HepG2 (cell line): ENCODE results near the gene TMEM214. TPM values are rescaled to one million over a fixed set of nuclear protein-coding genes. Genes with fewer than 3 reads are reported as not detected.

Source experiments
- BCL3 ChIP-seq: sonication (generic); formaldehyde crosslinking; IDR thresholded peaks from 2 replicates; pipeline ENCODE4 v1.5.1; 2020; ENCODE audit warnings: mild to moderate bottlenecking, missing genetic modification reagents, moderate library complexity
- BORCS8-MEF2B ChIP-seq: sonication (generic); formaldehyde crosslinking; IDR thresholded peaks from 2 replicates; pipeline ENCODE4 v1.8.0; 2022; ENCODE audit warnings: mild to moderate bottlenecking, missing genetic modification reagents
- CSRNP1 ChIP-seq: sonication (generic); formaldehyde crosslinking; IDR thresholded peaks from 2 replicates; pipeline ENCODE4 v1.8.1; 2023; ENCODE audit warnings: mild to moderate bottlenecking, missing genetic modification reagents
- ERF ChIP-seq: IDR thresholded peaks from 2 replicates; pipeline ENCODE4 v1.6.1; 2018; ENCODE audit warnings: missing biosample characterization, missing genetic modification reagents
- HOXA7 ChIP-seq: sonication (generic); formaldehyde crosslinking; IDR thresholded peaks from 2 replicates; pipeline ENCODE4 v1.8.1; 2022; ENCODE audit warnings: mild to moderate bottlenecking, missing genetic modification reagents, moderate library complexity
- KDM6A ChIP-seq: IDR thresholded peaks from 2 replicates; pipeline ENCODE4 v1.6.1; 2016; ENCODE audit warnings: low read depth
- KMT2A ChIP-seq: sonication (generic); formaldehyde crosslinking; IDR thresholded peaks from 2 replicates; pipeline ENCODE4 v1.4.0; 2020; ENCODE audit warnings: missing genetic modification reagents
- MYC ChIP-seq: sonication (generic); formaldehyde crosslinking; IDR thresholded peaks from 2 replicates; pipeline ENCODE4 v1.9.0; 2021; ENCODE audit warnings: missing genetic modification reagents, borderline replicate concordance
- NFE2 ChIP-seq: sonication (generic); formaldehyde crosslinking; IDR thresholded peaks from 2 replicates; pipeline ENCODE4 v1.4.0; 2020; ENCODE audit warnings: missing genetic modification reagents
- NFYB ChIP-seq: sonication (generic); formaldehyde crosslinking; IDR thresholded peaks from 2 replicates; pipeline ENCODE4 v1.4.0; 2020; ENCODE audit warnings: missing genetic modification reagents
- PAWR ChIP-seq: sonication (generic); formaldehyde crosslinking; IDR thresholded peaks from 2 replicates; pipeline ENCODE4 v1.4.0; 2020; ENCODE audit warnings: missing genetic modification reagents, mild to moderate bottlenecking, borderline replicate concordance
- POLR2AphosphoS2 ChIP-seq: IDR thresholded peaks from 2 replicates; pipeline ENCODE4 v1.6.1; 2011; ENCODE audit warnings: low read depth, low read length, improper control_type of control experiment
- POLR2AphosphoS5 ChIP-seq: IDR thresholded peaks from 2 replicates; pipeline ENCODE4 v1.6.1; 2012; ENCODE audit warnings: low read depth, low read length
- RFXAP ChIP-seq: sonication (generic); formaldehyde crosslinking; IDR thresholded peaks from 2 replicates; pipeline ENCODE4 v1.4.0; 2020; ENCODE audit warnings: missing genetic modification reagents, borderline replicate concordance
- TBL1XR1 ChIP-seq: fragments of 150-350 bp; IDR thresholded peaks from 2 replicates; pipeline ENCODE4 v1.6.1; 2014; ENCODE audit warnings: borderline replicate concordance, low read length; ENCODE audit not compliant: partially characterized antibody
- ZBTB2 ChIP-seq: sonication (generic); formaldehyde crosslinking; IDR thresholded peaks from 2 replicates; pipeline ENCODE4 v1.8.0; 2022; ENCODE audit warnings: low read depth, missing genetic modification reagents
- ZC3H13 ChIP-seq: sonication (generic); formaldehyde crosslinking; IDR thresholded peaks from 2 replicates; pipeline ENCODE4 v1.8.1; 2023; ENCODE audit warnings: mild to moderate bottlenecking, missing genetic modification reagents, moderate library complexity
- ZMAT3 ChIP-seq: sonication (generic); formaldehyde crosslinking; conservative IDR thresholded peaks from 2 replicates; pipeline ENCODE4 v1.7.0; 2021; ENCODE audit warnings: missing genetic modification reagents
- ZMYM3 ChIP-seq: sonication (generic); formaldehyde crosslinking; IDR thresholded peaks from 2 replicates; pipeline ENCODE4 v1.5.1; 2020; ENCODE audit warnings: mild to moderate bottlenecking, missing genetic modification reagents
- ZNF33A ChIP-seq: sonication (generic); formaldehyde crosslinking; IDR thresholded peaks from 2 replicates; pipeline ENCODE4 v1.5.1; 2020; ENCODE audit warnings: missing genetic modification reagents, mild to moderate bottlenecking, moderate library complexity, borderline replicate concordance
- ZNF354B ChIP-seq: sonication (generic); formaldehyde crosslinking; IDR thresholded peaks from 2 replicates; pipeline ENCODE4 v1.8.0; 2022; ENCODE audit warnings: mild to moderate bottlenecking, missing genetic modification reagents
- ZNF383 ChIP-seq: sonication (generic); formaldehyde crosslinking; IDR thresholded peaks from 2 replicates; pipeline ENCODE4 v1.4.0; 2020; ENCODE audit warnings: missing genetic modification reagents, mild to moderate bottlenecking, borderline replicate concordance
- ZXDC ChIP-seq: sonication (generic); formaldehyde crosslinking; IDR thresholded peaks from 2 replicates; pipeline ENCODE4 v1.5.0; 2020; ENCODE audit warnings: mild to moderate bottlenecking, missing genetic modification reagents
- polyA plus RNA-seq, 8 experiments: library from polyadenylated mRNA; depleted of rRNA in 3 of 8; stranded (reverse) in 7 of 8; unstranded in 1 of 8; fragments of >200 nt; fragmentation: Illumina TruSeq in 4 of 8; extraction: Trizol in 4 of 8; gene quantifications; 2 replicates each; pipeline versions ENCODE4 v1.2.1 to v1.2.3, GENCODE V29; 2011 to 2016; ENCODE audit warnings: low read depth in 4 of 8, missing spikeins in 1 of 8, mixed read lengths in 1 of 8; ENCODE audit not compliant: insufficient read depth in 1 of 8
- total RNA-seq, 5 experiments: library from RNA; depleted of rRNA; stranded (reverse); fragments of >200 nt; fragmentation: Illumina TruSeq; extraction: Trizol; gene quantifications; 2 replicates each; pipeline ENCODE4 v1.2.3, GENCODE V29; 2016; ENCODE audit warnings: low read depth in 1 of 5

The TMEM214 gene
- total and polyA plus RNA-seq, 2 of the 13 experiments (the other 11 are each of a cell fraction or from before 2014, with no cell fraction given) = 58.3 to 132 TPM

DNA sequence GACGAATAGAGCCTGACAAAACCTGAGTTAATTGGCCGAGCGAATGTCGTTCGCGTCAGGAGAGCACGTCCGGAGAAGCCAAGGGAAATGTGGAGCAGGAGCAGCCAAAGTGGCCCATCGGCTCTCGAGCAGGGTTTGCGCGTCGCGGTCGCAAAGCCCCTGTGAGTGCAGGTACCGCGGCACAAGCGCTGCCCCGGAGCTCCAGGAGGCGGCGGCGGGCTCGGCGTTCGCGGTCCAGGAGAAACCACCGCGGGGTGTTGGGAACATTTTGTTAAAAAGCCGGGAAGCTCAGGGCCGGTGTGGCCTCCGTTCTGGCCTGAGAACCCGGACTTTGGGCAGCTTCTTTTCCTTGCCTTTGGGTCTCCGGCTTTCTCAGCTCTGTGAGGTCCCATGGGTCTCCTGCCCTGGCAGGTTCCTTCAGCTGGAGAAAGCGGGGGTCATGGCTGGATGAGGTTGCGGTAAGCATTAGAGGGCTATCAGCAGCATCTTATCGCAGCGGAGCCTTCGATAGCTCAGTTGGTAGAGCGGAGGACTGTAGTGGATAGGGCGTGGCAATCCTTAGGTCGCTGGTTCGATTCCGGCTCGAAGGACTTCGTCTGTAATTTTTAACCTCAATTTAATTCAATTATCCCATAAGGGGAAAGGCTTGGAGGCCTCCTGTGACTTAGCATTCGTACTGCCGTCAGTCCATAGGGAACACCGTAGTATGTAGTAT is 17.7 kb downstream of the TMEM214 start (continued):
- TF ChIP-seq KMT2A (CRISPR knock-in tag) = peak; percentile 79; the same call in 1 of the 2 replicates
- peak; percentile 46 for TF ChIP-seq TBL1XR1
- TF ChIP-seq NFYB (CRISPR knock-in tag) = no peak; the same call in none of the 2 replicates
- TF ChIP-seq PAWR (CRISPR knock-in tag) = no peak
- TF ChIP-seq ZNF33A (CRISPR knock-in tag) = peak; percentile 66; the same call in 1 of the 2 replicates
- TF ChIP-seq RFXAP (CRISPR knock-in tag) = no peak
- TF ChIP-seq ZC3H13 (CRISPR knock-in tag) = peak; percentile 3; the same call in 1 of the 2 replicates
- TF ChIP-seq ZBTB2 (CRISPR knock-in tag) = peak; percentile 57; the same call in 1 of the 2 replicates
- TF ChIP-seq POLR2AphosphoS5 = peak; percentile 62
- peak; percentile 1; the same call in 1 of the 2 replicates for TF ChIP-seq ERF (CRISPR knock-in tag)
- peak; percentile 8; the same call in 1 of the 2 replicates for TF ChIP-seq ZMYM3 (CRISPR knock-in tag)
- peak; percentile 52; the same call in 1 of the 2 replicates for TF ChIP-seq ZNF383
- TF ChIP-seq BCL3 (CRISPR knock-in tag) = peak; percentile 98
- peak; percentile 38 for TF ChIP-seq MYC
- TF ChIP-seq NFE2 (CRISPR knock-in tag) = no peak
- peak; percentile 86; the same call in 1 of the 2 replicates for TF ChIP-seq CSRNP1 (CRISPR knock-in tag)
- peak; percentile 94 for TF ChIP-seq ZXDC
- 0 out of 2 replicates have a peak, but pooled peaks have one; percentile 34 for TF ChIP-seq KDM6A (CRISPR knock-in tag)
- 0 out of 2 replicates have a peak, but pooled peaks have one; percentile 33 for TF ChIP-seq HOXA7 (CRISPR knock-in tag)
- TF ChIP-seq BORCS8-MEF2B (CRISPR knock-in tag) = peak; percentile 93; the same call in 1 of the 2 replicates
- TF ChIP-seq POLR2AphosphoS2 = peak; percentile 99
- no peak; the same call in none of the 2 replicates for TF ChIP-seq ZNF354B (CRISPR knock-in tag)
- 0 out of 2 replicates have a peak, but pooled peaks have one; percentile 83 for TF ChIP-seq ZMAT3
